Smooth muscle cell of bladder (primary cell): Measurements from ENCODE around the gene OR4C3. TPM values are rescaled to one million over a fixed set of nuclear protein-coding genes. Genes with fewer than 3 reads are reported as not detected.

ENCODE experiments used
- total RNA-seq: library from RNA; depleted of rRNA; stranded (reverse); fragments of >200 nt; gene quantifications from 2 replicates; pipeline ENCODE4 v1.2.3, GENCODE V29; 2014

Gene OR4C3
- not detected in 2 replicates for total RNA-seq

DNA sequence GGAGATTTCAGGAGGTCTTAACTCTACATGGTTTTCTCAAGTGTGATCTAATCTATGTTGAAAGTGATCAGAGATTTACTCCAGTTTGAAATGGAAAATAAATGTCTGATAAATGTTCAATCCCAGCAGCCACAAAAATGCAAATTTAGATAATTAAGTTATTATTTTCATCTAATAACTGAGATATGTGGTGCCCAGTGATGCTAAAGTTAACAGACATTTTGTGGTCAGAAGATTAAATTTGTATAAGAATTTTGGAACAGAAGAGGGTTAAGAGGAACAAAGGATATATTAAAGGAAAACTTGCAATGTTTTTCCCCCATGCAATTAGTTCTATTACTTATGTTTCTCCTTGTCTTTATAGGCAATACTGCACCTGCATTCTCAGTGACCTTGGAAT lies at the start of gene OR4C3:
TSS of gene OR4C3 (plus strand) at position 301 of the 400 bp plus-strand sequence. CDS start 102 bp downstream, outside the sequence.

DNA sequence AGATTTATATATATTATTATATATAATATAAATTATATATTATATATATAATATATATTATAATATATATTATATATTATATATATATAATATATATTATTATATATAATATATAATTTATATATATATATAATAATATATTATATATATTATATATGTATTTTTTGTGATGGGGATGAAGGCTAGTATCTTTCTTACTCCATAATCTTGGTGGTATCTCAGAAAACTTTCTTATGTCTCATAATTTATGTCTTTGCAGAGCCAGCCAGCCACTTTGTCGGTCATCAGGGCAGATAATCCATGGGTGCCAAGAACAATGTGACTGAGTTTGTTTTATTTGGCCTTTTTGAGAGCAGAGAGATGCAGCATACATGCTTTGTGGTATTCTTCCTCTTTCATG lies 18.8 kb upstream of the OR4C3 start, which contains the start of gene OR4S1:
TSS of gene OR4S1 (plus strand) at position 301 of the 400 bp plus-strand sequence. CDS start at position 301, 0 bp downstream.

GRCh38 chr11:48366365-48366764 lies 41.6 kb downstream of the OR4C3 start, which contains the start of gene OR4C5:
OR4C5 (minus strand) TSS chr11:48366465; CDS start chr11:48366465, 0 bp downstream.

Other genes starting within 250 kb of the OR4C3 start
- gene OR4B1, start 108.1 kb upstream of the OR4C3 start, total RNA-seq = not detected in 2 replicates
- not detected in 2 replicates for gene OR4X2, start 79.8 kb upstream of the OR4C3 start, total RNA-seq
- not detected in 2 replicates for gene OR4X1, start 61.1 kb upstream of the OR4C3 start, total RNA-seq
- not detected in 2 replicates for gene OR4S1, start 18.7 kb upstream of the OR4C3 start, total RNA-seq
- gene OR4C5, start 41.5 kb downstream of the OR4C3 start, total RNA-seq = not detected in 2 replicates
- gene OR4A47, start 163.9 kb downstream of the OR4C3 start, total RNA-seq = not detected in 2 replicates